Posterior cingulate gyrus (tissue), 11 donors: ENCODE data around the gene STXBP4.
A peak's percentile ranks its signal among the peaks of the same experiment; 100 is the strongest.
"Not testable (repeated sequence)": the region's sequence is repeated elsewhere in the genome, so short reads cannot be mapped to it uniquely, and the experiment has no call there.

Experiments used
- DNase-seq, 10 donors: peaks; one replicate each; pipeline versions ENCODE4 v3.0.0 to v3.0.0-alpha.2; 2020 to 2021; ENCODE audit warnings: mixed read lengths in 3 of 10
- intact Hi-C: fragments of 100-400 bp; cut with DNase I; formaldehyde crosslinking; loops from one replicate; pipeline ENCODE4 v1.15.1; 2023

Gene STXBP4

GRCh38 chr17:55038291-55038690 is 69.7 kb downstream of the STXBP4 start:
- DNase-seq, result no peak
- intact Hi-C loops, result no loop called here

GRCh38 chr17:55040611-55041010 is 72.0 kb downstream of the STXBP4 start:
- intact Hi-C loops, result no loop called here
- DNase-seq, result no peak

- intact Hi-C loops, result loop anchor here (10.0 kb wide), 1 partner anchor 301 kb away; no protein-coding TSS in a partner anchor
- DNase-seq, result no peak
These were observed 85.3 kb downstream of the STXBP4 start for GRCh38 chr17:55053855-55054254.

- intact Hi-C loops, result loop anchor here (10.0 kb wide), 1 partner anchor 300 kb away; no protein-coding TSS in a partner anchor
- DNase-seq, result no peak
These were observed 85.9 kb downstream of the STXBP4 start for GRCh38 chr17:55054429-55054828.

- intact Hi-C loops, result loop anchor here (10.0 kb wide), 1 partner anchor 298 kb away; no protein-coding TSS in a partner anchor
These were observed 88.0 kb downstream of the STXBP4 start for GRCh38 chr17:55056526-55056925.

GRCh38 chr17:55057184-55057583 is 88.6 kb downstream of the STXBP4 start:
- intact Hi-C loops, result loop anchor here (10.0 kb wide), 1 partner anchor 298 kb away; no protein-coding TSS in a partner anchor
- no peak for DNase-seq

More at GRCh38 chr17:55056526-55056925, 88.0 kb downstream of the STXBP4 start:
- no peak for DNase-seq

DNA sequence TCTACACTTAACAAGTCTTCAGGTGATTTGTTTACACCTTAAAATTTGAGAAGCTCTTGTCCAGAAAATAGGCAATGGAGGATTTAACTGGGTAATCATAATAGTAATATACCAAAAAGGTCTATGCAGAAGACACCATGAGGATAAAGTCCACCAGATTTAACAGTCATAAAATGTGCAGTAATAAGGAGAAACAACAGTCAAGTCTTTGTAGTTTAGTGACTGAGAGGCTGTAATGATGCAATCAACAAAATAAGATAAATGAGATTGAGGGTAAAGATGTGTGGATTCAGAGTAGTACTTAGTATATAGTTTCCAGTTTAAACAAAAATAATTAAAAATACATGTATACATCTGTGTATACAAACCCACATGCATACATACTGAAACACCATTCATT is 91.2 kb downstream of the STXBP4 start:
- no peak for DNase-seq
- intact Hi-C loops, result loop anchor here (10.0 kb wide), 1 partner anchor 295 kb away; no protein-coding TSS in a partner anchor

- intact Hi-C loops, result no loop called here
- DNase-seq, result no peak
These were observed 94.4 kb downstream of the STXBP4 start for GRCh38 chr17:55062921-55063320.

- peak in 2 of 10 donors; percentile 55 to 58 for DNase-seq
- intact Hi-C loops, result no loop called here
These were observed 95.6 kb downstream of the STXBP4 start for GRCh38 chr17:55063885-55064874.

DNA sequence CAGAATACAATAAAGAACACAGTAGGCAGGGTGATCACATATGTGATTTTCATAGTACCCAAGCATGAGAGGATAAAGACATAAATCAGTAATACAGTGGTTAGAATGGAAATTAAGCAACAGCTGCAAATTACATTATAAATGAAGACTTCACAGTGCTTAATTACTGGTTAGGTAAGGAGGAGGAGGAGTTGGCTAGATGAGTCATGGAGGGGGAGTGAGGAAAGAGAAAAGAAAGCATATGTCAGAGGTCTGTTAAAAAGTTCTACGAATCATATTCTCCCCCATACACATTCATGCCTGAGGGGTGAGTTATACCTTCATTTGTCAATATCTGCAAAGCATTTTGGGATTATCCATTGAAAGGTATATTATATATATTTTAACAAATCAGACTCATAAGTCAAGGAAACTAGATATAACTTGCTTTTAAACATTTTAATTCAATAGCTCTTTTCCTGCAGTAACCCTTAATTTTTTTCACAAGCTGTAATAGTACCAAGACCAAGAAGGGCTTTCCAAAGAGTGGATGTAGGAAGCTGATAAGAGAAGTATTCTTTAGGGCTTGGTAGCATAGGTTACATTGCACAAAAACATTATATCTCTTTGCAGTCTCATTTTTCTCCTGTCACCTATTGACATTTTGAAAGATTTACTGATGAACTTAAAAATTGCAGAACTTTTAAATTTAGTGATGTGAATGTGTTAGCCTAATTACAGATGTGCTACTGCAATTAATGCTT is 99.3 kb downstream of the STXBP4 start:
- DNase-seq, result no peak
- intact Hi-C loops, result no loop called here

GRCh38 chr17:55068862-55069811 is 100.6 kb downstream of the STXBP4 start:
- intact Hi-C loops, result no loop called here
- DNase-seq, result no peak

DNA sequence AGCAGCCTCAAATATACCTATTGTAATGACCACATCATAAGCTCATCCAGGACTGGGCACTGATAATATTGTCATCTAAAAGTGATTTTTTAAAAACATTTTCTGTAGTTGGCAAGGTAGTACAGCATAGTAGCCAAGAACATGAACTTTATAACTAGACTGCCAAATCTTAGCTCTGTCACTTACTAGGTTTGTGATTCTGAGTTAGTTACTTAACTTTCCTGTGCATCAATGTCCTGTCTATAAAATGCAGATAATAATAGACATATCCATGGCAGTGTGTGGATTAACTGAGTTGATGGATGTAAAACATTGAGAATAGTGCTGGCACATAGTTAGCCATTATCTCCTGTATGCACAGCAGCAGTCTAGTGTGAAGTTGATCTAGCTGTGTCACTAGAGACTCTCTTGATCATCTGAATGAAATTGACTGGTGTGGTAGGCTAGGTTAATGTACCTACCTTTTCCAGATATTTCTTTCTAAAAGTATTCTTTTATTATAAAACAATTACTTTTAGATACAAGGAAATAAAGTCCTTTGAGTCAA is 101.5 kb downstream of the STXBP4 start:
- intact Hi-C loops, result no loop called here
- no peak for DNase-seq

DNA sequence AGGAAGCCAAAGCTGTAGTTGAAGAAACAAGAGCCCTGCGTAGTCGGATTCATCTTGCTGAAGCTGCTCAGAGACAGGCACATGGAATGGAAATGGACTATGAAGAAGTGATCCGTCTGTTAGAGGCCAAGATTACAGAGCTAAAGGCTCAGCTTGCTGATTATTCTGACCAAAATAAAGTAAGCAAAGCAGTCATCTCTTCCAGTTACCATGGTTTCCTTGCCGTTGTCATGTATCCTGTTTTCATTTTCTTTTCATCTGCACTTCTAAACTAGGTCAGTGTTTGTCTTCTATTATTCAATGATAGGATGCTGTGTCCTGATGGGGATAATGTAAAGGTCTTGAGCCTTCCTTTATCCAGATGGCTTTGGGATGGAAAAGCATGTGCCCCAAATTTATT is 104.3 kb downstream of the STXBP4 start:
- DNase-seq, result no peak
- intact Hi-C loops, result no loop called here

DNA sequence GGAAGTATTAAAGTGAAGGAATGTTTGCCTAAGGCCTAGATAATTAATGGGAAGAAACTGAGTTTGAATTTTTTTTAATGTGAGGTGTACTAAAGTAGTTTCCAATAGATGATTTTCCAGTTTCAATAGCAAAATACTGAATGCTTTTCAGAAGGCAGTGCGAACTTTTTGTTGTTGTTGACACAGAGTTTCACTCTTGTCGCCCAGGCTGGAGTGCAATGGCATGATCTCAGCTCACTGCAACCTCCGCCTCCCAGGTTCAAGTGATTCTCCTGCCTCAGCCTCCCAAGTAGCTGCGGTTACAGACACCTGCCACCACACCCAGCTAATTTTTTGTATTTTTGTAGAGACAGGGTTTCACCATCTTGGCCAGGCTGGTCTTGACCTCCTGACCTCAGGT is 104.9 kb downstream of the STXBP4 start:
- intact Hi-C loops, DNase-seq: not testable (repeated sequence)

- DNase-seq, result no peak
- intact Hi-C loops, result no loop called here
These were observed 113.0 kb downstream of the STXBP4 start for GRCh38 chr17:55081559-55081958.

DNA sequence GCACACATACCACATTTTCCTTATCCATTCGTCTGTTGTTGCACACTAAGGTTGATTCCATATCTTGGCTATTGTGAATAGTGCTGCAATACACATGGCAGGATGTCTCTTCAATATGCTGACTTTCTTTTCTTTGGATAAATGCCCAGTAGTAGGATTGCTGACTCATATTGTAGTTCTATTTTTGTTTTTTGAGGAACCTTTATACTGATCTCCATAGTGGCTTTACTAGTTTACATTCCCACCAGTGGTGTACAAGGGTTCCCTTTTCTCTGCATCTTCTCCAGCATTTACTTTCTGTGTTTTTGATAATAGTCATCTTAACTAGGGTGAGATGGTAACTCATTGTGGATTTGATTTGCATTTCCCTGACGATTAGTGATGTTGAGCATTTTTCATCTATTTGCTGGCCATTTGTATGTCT is 118.1 kb downstream of the STXBP4 start:
- intact Hi-C loops, result no loop called here

DNA sequence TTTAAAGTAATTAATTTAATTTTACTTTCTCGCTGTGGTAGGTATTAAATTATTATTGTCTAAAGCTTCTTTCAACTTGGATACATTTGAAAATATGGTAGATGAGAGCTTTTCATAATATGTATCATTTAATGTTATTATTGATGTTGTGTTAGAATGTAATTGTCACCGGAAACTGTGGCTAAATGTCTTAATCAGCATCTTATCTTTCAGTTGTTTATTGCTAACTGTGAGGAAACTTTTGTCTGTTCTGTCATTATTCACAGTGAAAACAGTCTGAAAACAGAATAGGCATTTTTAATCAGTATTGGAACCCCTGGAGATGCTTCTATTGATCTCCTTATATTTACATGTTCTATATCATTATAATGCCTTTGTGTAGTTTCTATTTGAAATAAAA is 120.7 kb downstream of the STXBP4 start:
- intact Hi-C loops, result no loop called here
- DNase-seq, result no peak

More for the DNA sequence above, 118.1 kb downstream of the STXBP4 start:
- DNase-seq, result no peak

GRCh38 chr17:55090079-55090492 is 121.5 kb downstream of the STXBP4 start:
- DNase-seq, result no peak
- intact Hi-C loops, result no loop called here

GRCh38 chr17:55093353-55093752 is 124.8 kb downstream of the STXBP4 start:
- intact Hi-C loops, result no loop called here
- no peak for DNase-seq

DNA sequence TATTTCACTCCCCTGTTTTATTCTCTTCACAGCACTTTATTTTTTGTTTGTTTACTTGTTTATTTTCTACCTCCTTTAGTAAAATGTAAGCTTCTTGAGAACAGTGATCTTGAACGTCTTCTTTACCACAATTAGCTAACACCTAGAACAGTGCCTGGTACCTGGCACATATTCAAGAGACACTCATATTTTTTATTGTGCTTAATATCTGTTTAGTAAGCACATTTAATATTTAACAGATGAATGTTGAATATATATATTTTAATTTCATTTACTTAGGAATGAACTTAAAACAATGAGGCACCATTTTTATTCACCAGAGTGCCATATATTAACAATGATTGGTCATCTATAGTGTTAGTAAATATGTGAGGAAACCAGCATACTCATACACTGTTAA is 130.2 kb downstream of the STXBP4 start:
- no peak for DNase-seq
- intact Hi-C loops, result no loop called here
